ENCODE data around the gene MCM3.

- TF ChIP-seq POLR2AphosphoS5 (IDR thresholded peaks at IDR 0.05; ENCODE audit: low read depth): no peak
- no peak for TF ChIP-seq CTCF (IDR thresholded peaks at IDR 0.05; ENCODE audit: insufficient read depth, low read length)
- TF ChIP-seq SPI1 (IDR thresholded peaks at IDR 0.05; ENCODE audit: borderline replicate concordance, low read depth): no peak
- TF ChIP-seq REST (IDR thresholded peaks at IDR 0.05; ENCODE audit: insufficient replicate concordance, low read depth): no peak
Measured at GRCh38 chr6:52306972-52307870, 22.7 kb upstream of the MCM3 start.

Measured in HL-60 (cell line).